ENCODE measurements around the gene NFATC2.

Gene NFATC2

DNA sequence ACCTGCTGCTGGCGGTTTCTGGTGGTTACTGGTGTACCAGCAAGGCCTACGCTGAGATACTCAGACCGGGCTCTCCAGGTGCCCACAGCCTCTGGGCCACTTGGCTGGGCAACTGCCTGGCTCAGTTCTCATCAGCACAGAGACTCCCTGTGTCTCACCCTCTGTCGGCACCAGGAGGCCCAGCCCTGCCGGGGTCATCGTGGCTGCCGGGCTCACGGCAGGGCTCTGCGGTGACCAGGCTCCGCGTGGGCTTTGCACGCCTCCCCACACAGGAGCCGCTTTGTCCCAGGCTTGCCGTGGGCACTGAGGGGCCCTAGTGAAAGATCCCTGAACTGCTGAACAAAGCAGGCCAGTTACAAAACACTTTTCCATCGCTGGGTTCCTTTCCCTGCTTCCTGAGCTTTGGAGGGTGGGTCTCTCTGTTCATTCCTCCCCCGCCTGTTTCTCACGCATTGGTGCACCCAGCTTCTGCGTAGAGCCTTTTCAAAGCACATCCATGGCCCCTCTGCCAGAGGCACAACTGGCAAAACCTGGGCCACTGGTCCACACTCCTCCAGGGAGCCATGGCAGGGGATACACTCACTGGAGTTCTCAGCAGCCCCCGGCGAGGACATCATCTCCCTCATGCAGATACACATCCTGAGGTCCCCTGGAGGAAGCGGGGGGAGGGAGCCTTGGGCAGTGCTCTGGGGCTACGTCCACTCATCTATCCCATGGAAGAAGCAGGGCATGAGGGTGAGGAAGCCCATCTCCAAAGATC is 117.0 kb downstream of the NFATC2 start:
- H3K4me3 ChIP-seq (ENCODE audit: low read depth, low read length): no peak overlapping the region
- TF ChIP-seq CTCF (IDR thresholded peaks at IDR 0.05; ENCODE audit: control insufficient read depth, extremely low read depth, insufficient read depth): no peak
- DNase-seq (ENCODE audit: low read depth): no peak

DNA sequence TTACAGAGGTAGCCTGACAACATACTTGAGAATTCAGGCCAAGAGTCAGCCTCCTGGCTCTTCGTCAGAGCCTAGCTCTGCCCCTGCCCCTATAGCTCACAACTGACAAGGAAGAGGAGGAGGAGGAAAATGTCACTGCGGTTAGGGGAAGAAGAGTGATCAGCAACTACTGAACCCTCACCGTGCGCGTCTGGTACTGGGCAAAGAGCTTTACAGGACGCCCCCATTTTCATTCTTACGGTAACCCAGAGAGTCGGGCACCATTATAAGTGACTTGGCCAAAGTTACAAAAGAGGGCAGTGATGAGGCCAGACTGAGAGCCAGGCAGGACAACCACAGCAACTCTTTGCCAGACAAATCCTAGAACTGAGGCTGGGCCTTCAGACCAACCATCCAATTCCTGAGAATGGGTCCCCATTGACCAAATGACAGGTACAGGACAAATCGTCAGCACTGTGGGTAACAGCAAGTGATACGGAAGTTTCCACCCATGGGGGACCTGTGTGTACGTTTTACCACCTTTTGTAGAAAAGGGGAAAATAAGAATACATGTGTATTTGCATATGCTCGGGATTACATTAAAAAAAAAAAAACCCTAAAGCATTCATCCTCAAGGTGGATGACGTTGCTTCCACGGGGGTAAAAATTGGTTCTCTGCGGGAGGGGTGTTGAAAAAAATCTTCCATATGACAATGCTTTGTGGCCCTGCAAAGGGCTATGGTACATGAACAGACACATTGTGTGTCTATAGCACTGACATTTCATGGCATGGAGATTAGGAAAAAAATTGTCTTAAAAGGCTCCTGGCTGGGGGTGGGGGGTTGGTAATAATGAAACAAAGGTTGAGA is 118.0 kb downstream of the NFATC2 start:
- DNase-seq (ENCODE audit: low read depth): no peak
- H3K4me3 ChIP-seq (ENCODE audit: low read depth, low read length): no peak overlapping the region
- no peak for TF ChIP-seq CTCF (IDR thresholded peaks at IDR 0.05; ENCODE audit: control insufficient read depth, extremely low read depth, insufficient read depth)

- DNase-seq (ENCODE audit: low read depth): no peak
- no peak overlapping the region for H3K4me3 ChIP-seq (ENCODE audit: low read depth, low read length)
- no peak for TF ChIP-seq CTCF (IDR thresholded peaks at IDR 0.05; ENCODE audit: control insufficient read depth, extremely low read depth, insufficient read depth)
These were observed 118.7 kb downstream of the NFATC2 start for GRCh38 chr20:51423810-51424209.

- DNase-seq (ENCODE audit: low read depth): no peak
- TF ChIP-seq CTCF (IDR thresholded peaks at IDR 0.05; ENCODE audit: control insufficient read depth, extremely low read depth, insufficient read depth): no peak
- no peak overlapping the region for H3K4me3 ChIP-seq (ENCODE audit: low read depth, low read length)
These were observed 119.2 kb downstream of the NFATC2 start for GRCh38 chr20:51423290-51423667.

DNA sequence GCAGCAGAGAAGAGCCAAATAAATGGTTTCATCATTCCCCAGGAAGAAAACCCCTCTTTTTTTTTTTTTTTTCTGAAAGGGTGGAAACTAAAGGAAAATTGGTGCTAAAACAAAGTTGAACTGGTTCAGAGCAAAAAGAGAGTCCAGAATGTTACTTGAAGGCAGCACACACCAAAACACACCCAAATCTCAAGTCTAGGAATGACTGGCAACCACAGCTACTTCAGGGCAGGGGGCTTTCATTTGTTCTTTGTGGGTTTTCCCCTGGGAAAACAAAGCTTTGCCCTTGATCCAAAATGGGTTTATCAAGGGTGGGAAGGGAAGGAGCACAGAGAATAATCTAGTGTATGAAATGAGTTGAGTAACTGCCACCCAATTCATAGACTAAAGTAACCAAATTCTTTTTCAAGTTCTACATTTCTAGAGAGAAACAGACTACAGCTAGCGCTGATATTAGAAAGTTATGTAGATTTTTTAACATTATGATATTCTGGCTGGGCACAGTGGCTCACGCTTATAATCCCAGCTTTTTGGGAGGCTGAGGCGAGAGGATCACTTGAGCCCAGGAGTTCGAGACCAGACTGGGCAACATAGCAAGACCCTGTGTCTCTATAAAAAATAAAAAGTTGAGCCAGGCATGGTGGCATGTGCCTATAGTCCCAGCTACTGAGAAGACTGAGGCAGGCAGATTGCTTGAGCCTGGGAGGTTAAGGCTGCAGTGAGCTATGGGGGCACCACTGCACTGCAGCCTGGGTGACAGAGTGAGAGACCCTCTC is 119.8 kb downstream of the NFATC2 start:
- no peak overlapping the region for H3K4me3 ChIP-seq (ENCODE audit: low read depth, low read length)
- no peak for DNase-seq (ENCODE audit: low read depth)
- no peak for TF ChIP-seq CTCF (IDR thresholded peaks at IDR 0.05; ENCODE audit: control insufficient read depth, extremely low read depth, insufficient read depth)

- TF ChIP-seq CTCF (IDR thresholded peaks at IDR 0.05; ENCODE audit: control insufficient read depth, extremely low read depth, insufficient read depth): no peak
- DNase-seq (ENCODE audit: low read depth): no peak
- no peak overlapping the region for H3K4me3 ChIP-seq (ENCODE audit: low read depth, low read length)
These were observed 121.7 kb downstream of the NFATC2 start for GRCh38 chr20:51420805-51421204.

Measured in LNCaP clone FGC (cell line).